IPS-NIHi11 (cell line): ENCODE measurements around the gene DHRS2.

Experiments used
- DNase-seq: peaks from one replicate; pipeline ENCODE4 v3.0.0; 2012; ENCODE audit warnings: mixed read lengths, low spot score

DHRS2 gene

GRCh38 chr14:23612802-23613201 lies 23.4 kb upstream of the DHRS2 start:
- no peak for DNase-seq

DNA sequence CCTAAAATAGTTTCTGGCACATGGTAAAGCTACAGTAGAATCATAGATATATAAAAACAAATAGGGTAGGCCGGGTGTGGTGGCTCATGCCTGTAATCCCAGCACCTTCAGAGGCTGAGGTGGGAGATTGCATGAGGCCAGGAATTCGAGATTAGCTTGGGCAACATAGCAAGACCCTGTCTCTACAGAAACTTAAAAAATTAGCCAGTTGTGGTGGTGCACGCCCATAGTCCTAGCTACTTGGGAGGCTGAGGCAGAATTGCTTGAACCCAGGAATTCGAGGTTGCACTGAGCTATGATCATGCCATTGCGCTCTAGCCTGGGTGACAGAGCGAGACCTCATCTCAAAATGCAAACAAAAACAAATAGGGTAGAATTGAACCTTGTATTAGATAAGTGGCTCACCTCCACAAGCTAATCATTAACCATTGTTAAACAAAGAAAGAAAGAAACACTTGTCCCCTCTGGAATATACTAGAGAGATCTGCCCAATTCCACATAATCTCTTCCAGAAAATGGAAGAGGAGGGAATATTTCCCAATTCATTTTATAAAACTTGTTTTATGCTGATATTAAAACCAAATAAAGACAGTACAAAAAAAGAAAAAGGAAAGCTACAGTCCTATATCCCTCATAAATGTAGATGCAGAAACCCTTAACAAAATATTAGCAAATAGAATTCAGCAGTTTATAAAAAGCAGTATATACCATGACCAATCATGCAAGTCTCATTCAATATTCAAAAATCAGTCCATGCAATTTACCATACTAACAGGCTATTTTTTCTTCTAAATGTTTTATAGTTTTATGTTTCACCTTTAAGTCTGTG lies 22.7 kb upstream of the DHRS2 start:
- DNase-seq, result no peak

DNA sequence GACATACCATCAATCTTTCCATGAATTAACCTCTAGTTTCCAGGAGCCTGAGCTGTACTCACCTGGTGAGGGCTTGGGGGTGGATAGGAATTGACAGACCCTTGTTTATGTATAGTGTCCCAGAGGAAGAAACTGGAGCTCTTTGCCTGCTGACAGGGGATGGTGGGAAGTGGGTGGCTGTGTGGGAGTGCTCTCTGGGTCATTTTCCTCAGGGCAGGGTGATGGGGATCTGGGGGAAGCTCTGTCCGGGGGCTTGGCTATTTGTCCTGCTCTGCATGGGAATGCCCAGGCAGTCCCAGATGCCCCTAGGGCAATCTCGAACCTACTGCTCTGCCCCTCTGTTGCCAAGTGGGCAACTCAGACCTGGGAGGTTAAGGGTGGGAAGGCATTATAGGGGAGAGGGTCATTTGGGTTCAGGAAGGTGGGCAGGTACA lies 21.8 kb upstream of the DHRS2 start:
- no peak for DNase-seq

DNA sequence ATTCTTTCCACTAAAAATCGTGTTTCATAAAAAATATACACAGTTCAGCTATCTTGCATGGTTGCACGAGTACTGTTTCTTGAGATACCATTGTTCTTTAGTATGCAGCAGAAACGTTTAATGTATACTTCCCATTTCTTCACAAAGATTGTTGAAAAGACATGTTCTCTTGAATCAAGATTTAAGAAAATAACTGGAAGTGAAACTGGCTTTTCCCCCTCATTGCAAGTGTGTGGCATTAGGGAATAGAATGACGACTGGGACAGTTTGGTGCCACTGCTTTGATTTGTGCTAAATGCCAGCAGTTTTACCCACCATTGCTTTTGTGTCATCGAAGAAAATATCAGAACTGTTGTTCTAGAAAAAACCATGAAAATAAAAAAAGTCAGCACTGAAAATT lies 20.3 kb upstream of the DHRS2 start:
- DNase-seq, result no peak

GRCh38 chr14:23617539-23617938 lies 18.6 kb upstream of the DHRS2 start:
- DNase-seq, result no peak

- DNase-seq, result no peak
These were observed 17.7 kb upstream of the DHRS2 start for GRCh38 chr14:23618415-23618988.

- DNase-seq, result no peak
These were observed 15.9 kb upstream of the DHRS2 start for GRCh38 chr14:23620177-23620702.

DNA sequence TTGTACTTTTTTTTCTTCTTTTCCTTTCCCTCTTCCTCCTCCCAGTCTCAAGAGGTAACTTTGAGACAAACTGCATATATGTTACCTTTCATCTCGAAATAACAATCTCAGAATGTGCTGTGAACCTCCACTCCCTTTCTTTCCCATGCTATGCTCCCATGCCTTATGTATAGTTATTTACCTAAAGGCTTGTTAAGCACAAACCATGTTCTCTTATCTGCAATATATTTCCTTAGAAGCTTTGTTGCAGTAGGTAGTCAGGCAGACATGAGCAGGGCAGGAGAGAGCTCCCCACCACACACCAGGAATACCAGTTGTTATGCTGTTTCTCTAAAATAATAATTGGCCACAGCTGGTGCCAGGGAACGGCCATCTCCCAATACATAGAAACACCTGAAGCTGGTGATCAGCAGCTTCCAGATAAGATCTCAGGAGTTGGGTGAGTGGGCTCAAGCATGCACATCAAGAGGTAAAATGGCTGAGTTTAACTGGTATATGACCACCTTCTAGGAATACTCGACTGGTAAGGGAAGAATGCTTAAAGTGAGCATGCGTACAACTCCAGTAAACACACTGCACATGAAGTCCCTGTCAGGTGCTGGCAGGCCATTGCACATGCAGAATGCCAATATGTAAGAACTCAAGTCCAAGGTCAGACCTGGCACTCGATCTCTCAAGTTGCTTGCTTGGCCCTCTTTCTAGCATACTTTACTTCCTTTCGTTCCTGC lies 14.8 kb upstream of the DHRS2 start:
- no peak for DNase-seq

- no peak for DNase-seq
These were observed 14.0 kb upstream of the DHRS2 start for GRCh38 chr14:23621932-23622730.

DNA sequence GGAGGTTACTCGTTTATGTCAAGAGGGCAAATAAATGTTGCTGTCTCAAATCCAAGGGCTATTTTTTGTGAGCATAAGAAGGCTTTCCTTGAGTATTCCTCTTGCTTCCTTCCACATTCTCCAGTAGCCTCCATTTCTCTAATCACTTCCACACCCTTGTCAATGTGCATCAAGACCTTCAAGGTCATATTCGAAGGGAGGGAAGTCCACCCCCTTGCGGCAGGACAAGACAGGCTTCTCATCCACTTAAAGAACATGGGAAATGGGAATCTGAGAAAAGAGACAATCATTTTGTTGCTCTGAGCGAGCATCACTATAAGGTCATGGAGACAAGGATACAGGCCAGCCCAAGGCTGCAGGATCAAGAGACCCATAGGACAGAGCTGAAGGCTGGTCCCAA lies 13.2 kb upstream of the DHRS2 start:
- no peak for DNase-seq

DNA sequence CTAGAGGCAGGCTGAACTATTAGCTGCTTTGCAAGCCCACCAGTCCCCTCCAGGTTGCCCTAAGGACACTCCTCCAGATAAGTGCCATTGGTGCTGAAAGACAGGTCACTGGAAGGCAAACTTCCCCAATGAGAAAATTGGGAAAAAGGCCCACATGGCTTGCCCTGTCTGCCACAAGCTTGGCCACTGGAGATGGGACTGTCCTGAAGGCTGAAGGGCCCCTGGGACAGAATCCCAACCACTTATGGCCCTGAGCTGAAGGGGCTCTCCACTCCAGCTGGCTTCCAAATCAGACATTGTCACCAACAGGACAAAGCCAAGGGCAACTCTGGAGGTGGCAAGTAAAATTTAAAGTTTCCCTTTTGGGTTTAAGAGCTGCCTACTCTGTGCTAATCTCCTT lies 12.2 kb upstream of the DHRS2 start:
- DNase-seq, result no peak

- no peak for DNase-seq
These were observed 11.2 kb upstream of the DHRS2 start for GRCh38 chr14:23624830-23625404.

- no peak for DNase-seq
These were observed 9.2 kb upstream of the DHRS2 start for GRCh38 chr14:23626946-23627345.

GRCh38 chr14:23627961-23628360 lies 8.2 kb upstream of the DHRS2 start:
- no peak for DNase-seq

DNA sequence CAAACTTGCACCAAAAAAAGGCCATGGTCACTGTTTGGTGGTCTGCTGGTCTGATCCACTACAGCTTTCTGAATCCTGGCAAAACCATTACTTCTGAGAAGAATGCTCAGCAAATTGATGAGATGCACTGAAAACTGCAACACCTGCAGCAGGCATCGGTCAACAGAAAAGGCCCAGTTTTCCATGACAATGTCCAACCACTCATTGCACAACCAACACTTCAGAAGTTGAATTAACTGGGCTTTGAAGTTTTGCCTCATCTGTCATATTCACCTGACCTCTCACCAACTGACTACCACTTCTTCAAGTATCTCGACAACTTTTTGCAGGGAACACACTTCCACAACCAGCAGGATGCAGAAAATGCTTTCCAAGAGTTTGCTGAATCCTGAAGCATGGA lies 7.0 kb upstream of the DHRS2 start:
- no peak for DNase-seq

DNA sequence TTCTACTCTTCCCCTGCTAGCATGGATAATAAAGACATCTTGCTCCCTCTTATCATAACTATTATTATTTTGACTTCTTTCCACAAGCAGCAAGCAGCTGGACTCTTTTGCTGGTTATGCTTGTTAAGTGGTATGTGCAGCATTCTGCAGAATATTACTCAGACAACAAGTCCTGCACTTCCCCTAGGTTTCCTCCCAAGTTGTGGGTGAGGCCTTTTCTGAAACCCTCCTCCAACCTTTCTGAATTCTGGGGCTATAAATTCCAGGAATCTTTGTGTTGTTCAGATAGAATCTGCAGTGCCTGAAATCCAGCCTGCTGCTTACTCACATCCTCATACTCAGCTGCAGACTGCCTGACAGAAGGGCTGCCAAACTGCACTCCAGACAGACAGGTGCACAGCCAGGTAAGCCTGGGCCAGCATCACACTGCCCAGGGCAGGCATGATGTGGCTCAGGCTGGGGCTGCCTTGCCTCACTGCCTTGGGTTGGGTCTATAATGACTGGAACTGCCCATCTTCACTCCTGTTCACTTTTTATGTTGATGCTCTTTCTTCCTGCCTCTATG lies 6.2 kb upstream of the DHRS2 start:
- DNase-seq, result no peak

DNA sequence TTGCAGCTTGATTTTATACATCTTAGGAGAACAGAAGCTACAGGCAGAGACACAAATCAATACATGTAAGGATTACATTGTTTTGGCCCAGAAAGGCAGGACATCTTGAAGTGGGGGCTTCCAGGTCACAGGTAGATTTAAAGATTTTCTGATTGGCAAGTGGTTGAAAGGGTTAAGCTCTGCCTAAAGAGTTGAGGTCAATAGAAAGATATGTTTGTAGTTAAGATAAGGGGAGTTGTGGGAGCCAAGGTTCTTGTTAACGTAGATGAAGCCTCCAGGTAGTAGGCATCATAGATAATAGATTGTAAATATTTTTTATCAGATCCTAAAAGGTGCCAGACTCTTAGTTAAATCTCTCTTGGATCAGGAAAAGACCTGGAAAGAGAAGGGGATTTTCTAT lies 5.5 kb upstream of the DHRS2 start:
- no peak for DNase-seq

DNA sequence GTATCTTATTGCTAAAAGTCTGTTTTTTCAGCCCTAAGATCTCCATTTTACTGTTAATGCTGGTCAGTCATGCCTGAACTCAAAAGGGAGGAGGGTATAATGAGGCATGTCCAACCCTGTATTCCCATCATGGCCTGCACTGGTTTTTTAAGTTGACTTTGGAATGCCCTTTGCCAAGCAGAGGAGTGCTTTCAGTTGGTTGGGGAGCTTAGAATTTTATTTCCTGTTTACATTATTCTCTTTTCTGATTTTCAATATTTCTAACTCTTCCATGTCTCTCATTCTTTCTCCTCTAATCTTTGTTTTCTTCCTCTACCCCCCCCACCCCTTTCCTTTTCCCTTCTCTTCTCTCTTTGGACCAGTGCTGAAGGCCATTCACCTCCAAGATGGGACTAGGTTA lies 4.9 kb upstream of the DHRS2 start:
- DNase-seq, result no peak

GRCh38 chr14:23631702-23632460 lies 4.3 kb upstream of the DHRS2 start:
- DNase-seq, result peak; percentile 90

- no peak for DNase-seq
These were observed 3.6 kb upstream of the DHRS2 start for GRCh38 chr14:23632461-23633159.
